ENCODE data around the gene GPR35.

Gene GPR35

DNA sequence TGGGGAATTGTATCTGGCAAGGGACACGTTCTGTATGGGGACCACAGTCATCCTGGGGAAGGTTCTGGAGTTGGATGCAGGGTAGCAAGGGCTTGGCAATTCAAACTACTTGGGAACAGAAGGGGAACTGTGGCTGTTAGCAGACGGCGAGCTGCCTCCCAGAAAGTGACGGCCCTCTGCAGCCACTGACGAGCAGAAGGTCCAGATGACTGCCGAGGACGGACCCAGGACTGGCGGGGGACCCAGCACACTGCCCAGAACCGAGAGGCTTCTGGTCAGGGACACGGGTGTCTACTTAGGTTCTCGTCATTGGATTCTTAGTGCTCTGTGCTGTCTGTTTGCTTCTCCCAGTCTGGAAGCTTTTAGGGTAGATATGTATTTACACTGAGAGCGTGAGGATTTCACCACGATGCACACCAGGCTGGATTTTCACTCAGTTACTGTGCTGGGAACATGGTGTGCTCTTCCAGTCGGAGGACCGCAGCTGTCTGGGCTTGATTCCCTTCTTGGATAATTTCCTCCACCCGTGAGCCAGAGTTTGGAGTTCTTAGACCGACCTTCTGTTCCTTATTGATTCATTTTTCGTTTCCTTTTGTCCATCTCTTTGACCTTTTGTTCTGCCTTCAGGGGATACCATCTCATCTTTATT is 13.4 kb downstream of the GPR35 start:
- DNase-seq (ENCODE audit: low read depth) = no peak

DNA sequence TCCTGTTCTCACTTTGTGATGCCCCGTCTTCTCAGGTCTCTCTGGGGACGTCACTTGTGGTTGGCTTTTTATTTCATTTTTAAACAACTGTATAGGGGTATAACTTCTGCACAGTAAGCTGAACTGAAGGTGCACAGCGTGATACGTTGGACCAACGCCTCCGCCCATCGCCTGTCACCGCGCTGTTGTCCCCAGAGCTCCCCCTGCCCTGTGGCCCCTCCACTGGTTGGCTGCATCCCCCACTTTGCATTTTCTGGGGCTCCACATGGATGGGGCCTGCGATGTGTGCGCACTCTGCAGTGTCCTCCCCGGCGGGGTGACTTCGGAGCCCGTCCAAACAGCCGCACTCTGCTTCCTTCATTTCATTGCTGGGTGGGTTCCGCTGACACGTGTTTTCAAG is 14.3 kb downstream of the GPR35 start:
- DNase-seq (ENCODE audit: low read depth) = no peak

DNA sequence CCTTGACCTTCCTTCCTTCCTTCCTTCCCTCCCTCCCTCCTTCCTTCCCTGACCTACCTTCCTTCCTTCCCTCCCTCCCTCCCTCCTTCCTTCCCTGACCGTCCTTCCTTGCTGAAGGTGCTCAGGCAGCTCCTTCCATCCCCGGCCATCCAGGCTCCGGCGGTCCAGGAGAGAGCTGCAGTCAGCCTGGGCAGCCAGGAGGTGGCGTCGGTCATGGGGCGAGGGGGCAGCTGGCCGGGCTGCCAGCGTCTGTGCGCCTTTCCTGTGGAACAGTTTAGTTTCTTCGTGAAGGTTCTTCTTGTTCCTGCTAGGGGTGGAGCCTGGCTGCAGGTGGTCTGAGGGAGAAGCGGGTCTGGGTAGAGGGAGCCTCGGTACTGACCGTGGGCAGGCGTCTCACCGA is 15.7 kb downstream of the GPR35 start:
- no peak for DNase-seq (ENCODE audit: low read depth)

DNA sequence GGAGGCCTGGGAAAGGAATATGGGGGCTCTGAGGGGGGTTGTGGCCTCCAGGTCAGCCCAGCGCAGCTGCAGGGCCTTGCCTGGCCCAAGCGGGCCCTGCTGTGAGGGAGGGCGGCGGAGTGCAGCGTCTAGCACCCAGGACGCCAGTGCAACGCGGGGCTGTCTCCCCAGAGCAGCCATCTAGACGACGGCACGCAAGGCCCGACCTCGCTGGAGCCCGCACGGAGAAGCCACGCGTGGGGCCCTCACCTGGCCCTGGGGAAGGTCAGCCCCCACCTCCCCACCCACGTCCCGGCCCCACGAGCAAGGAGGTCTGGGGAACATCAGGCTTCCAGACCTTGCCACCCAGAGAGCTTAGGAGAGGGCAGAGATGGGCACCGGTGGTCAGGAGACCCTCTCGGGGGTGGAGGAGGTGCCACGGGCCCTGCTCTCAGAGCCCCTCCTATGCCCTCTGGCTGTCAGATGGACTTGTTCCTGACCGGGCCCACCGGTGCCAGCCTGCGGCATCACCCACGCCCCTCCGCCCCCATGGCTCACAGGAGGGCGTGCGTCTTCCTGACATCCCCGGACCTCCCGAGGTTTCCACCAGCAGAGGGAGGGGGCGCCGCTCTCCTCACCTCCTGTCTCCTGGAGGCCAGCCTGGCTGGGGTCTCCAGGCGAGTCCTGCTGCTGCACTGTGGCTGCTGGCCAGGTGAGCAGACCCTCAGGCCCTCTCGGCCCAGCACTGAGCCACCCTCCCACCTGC is 17.0 kb downstream of the GPR35 start:
- no peak for DNase-seq (ENCODE audit: low read depth)

DNA sequence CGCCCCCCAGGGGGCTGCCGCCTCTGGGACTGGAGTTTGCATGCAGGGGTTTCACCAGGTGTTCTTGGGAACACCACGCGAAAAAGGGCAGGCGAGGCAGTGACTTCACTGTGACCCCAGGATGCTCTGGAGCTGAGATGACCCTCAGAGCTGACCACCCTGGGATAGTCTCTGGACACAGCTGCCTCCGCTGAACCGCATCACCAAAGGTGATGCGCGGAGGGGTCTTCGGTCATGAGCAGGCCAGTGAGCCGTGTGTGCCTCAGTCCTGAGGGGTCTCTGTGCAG is 17.5 kb downstream of the GPR35 start:
- no peak for DNase-seq (ENCODE audit: low read depth)

GRCh38 chr2:240643093-240643810 is 18.0 kb downstream of the GPR35 start:
- no peak for DNase-seq (ENCODE audit: low read depth)

- DNase-seq (ENCODE audit: low read depth) = no peak
These were observed 18.5 kb downstream of the GPR35 start for GRCh38 chr2:240643811-240644150.

- DNase-seq (ENCODE audit: low read depth) = no peak
These were observed 18.9 kb downstream of the GPR35 start for GRCh38 chr2:240644171-240644651.

DNA sequence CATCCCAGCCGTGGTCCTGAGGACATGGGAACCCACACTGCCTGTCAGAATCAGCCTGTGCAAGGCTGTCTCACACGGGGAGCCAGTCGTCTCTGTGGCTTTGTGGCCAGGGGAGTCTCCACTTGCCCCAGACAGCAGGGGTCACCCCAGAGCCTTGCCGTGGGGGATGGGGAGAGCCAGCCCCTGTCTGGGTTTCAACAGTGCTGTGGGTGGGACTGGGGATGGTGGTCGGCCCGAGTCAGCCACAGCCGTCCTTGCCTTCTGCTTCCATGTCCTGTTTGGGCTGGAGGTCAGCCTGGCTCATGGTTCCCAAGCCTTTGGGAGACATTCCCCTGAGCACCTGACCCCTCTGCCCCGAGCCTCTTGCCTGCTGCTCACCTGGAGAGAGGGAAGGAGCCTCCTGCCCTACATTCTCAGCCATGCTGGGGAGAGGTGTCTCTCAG is 19.6 kb downstream of the GPR35 start:
- no peak for DNase-seq (ENCODE audit: low read depth)

- no peak for DNase-seq (ENCODE audit: low read depth)
These were observed 20.1 kb downstream of the GPR35 start for GRCh38 chr2:240645346-240645745.

DNA sequence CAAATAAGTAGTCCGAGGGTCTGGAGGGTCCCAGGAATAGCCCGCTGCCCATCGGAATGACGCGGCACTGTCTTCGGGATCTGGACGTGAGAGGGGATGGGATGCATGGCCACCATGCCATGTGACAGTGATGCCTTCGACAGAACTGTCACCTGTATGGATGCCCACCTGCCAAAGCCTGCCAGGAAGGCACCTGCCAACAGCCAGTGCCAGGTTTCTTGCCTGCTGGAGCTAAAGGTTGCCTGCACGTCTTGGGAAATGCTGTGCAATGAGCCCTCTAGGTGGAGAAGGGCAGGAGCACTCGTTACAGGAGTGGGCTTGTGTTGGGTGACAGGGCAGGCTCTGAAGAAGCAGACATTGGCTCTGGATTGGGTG is 20.5 kb downstream of the GPR35 start:
- DNase-seq (ENCODE audit: low read depth) = no peak

DNA sequence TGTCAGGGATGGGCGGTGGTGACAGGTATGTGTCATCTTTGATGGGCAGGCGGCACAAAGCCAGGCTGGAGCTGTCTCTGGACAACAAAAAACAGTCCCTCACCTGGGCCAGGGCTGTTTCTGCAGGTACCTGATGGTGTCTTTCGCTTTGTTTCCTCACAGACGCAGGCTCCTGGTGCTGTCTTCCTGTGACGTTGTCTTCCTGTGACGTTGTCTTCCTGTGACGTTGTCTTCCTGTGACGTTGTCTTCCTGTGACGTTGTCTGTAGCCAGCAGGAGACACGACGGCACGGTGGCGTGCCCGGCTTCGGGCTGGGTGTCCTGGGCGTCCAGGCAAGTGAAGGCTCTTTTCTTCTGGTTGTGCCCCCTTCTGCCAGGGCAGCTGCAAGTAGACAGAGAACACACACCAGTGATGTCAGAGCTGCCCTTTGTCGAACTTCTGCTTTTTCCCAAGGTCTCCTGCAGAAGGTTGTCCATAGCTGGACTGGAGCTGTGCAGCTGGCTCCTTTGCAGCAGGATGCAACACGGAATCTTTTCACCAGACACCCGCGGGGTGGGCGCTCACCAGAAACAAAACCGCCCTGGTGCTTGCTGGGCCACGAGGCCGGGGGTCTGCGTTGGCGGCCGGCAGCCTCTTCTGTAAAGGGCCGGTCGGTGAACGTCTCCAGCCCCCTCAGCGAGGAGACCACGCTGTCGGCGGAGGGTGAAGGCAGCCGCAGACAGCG is 21.1 kb downstream of the GPR35 start:
- no peak for DNase-seq (ENCODE audit: low read depth)

DNA sequence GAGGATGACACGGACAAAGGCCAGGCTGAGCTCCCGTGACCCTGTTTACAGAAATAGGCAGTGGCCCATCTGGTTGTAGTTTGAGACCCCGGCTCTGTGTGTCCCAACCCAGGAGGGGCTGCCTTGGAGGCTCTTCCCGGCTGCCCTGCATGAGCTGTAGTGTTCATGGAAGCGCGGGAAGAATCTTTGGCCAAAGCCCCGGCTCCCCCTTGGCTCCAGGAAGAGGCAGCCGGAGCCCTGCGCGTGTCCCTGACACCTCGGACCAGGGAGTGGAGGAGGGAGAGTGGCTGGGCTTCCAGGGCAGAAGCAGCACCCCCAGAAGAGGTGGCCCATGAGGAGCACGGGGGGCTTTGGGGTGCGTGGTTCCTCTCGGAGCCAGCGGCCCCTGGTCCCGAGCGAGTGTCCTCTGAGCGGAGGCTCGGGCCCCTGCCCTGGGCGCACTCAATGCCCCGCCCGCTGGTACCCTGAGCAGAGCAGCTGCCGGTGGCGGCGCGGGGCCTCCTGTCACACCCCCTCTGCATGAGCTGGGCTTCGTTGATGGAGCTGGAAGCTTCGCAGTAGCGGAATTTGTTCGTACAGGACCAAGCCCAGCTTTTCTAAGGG is 21.7 kb downstream of the GPR35 start:
- DNase-seq (ENCODE audit: low read depth) = no peak

DNA sequence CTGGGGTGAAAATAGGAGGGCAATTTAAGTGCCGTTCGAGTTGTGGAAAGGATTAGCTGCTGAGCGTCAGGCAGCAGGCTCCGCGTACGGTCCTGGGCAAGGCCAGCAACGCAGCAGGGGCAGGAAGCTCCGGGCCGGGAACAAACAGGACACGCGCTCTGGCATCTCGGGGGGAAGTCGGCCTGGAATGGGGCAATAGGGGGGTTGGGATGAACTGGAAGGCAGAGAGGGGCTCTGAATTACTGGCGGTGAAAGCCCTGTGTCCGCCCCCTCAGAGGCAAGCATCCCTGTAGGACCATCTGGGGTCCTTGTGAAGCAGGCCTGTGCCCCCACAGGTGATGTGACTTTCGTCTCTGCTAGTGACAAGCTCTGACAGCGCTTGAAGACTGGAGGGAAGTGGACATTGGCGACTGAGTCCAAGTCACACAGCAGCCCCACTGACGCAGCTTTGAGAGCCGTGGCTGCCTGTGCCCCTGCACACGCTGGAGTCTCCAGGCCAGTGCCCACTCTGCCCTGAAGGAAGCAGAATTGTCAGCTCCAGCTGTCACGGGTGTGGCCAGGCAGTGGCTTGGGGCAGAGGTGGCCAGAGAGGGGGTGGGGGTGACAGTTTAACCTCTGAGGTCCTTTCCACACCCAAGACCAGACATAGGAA is 22.3 kb downstream of the GPR35 start:
- DNase-seq (ENCODE audit: low read depth) = no peak

DNA sequence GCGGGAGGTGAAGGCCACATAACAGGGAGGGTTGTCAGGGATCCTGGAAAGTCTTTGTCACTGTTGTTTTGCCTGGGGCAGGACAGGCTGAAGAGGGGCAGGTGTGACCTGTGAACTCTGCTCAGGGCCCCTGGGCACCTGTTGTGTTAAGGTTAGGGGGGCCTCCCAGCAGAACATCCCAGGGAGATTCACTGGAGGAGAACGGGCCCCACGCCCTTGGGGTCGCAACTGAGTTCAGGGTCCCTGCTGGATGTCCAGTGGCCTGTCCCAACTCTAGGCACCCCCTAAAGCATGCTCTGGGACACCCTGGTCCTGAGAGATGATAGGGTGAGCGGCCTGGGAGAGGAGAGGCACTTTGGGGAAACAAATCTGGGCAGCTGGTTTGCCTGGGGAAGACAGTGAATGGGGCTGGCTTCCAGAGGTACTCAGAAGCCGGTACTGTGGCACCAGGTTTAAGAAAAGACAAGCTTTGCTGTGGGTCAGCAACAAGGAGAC is 22.9 kb downstream of the GPR35 start:
- no peak for DNase-seq (ENCODE audit: low read depth)

GRCh38 chr2:240648650-240649275 is 23.5 kb downstream of the GPR35 start:
- DNase-seq (ENCODE audit: low read depth) = no peak

- DNase-seq (ENCODE audit: low read depth) = no peak
These were observed 24.1 kb downstream of the GPR35 start for GRCh38 chr2:240649331-240649730.

GRCh38 chr2:240650254-240650965 is 25.1 kb downstream of the GPR35 start:
- DNase-seq (ENCODE audit: low read depth) = no peak

DNA sequence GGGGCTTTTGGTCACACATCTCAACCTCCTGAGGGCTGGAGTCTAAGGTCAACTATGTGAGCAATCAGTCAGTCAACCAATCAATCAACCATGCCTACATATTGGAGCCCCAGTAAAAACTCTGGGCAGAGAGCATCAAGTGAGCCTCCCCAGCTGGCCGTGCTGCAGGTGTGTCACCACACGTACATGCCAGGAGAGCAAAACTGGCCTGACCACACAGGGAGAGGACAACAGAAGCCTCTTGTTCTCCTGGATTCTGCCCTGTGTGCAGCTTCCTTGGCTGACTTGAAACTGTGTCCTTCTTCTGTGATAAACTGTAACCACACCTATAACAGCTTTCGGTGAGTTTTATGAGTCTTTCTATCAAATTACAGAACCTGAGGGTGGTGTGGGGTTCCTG is 25.9 kb downstream of the GPR35 start:
- no peak for DNase-seq (ENCODE audit: low read depth)
